ENCODE results near the gene TMED6.
"Not testable (repeated sequence)": the region's sequence is repeated elsewhere in the genome, so short reads cannot be mapped to it uniquely, and the experiment has no call there.

The TMED6 gene

DNA sequence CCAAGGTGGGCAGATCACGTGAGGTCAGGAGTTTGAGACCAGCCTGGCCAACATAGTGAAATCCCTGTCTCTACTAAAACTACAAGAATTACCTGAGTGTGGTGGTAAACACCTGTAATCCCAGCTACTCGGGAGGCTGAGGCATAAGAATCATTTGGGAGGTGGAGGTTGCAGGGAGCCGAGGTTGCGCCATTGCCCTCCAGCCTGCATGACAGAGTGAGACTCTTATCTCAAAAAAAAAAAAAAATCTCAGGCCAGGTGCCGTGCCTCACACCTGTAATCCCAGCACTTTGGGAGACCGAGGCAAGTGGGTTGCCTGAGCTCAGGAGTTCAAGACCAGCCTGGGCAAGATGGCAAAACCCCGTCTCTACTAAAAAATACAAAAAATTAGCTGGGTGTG is 54.8 kb downstream of the TMED6 start:
- DNase-seq: not testable (repeated sequence)

DNA sequence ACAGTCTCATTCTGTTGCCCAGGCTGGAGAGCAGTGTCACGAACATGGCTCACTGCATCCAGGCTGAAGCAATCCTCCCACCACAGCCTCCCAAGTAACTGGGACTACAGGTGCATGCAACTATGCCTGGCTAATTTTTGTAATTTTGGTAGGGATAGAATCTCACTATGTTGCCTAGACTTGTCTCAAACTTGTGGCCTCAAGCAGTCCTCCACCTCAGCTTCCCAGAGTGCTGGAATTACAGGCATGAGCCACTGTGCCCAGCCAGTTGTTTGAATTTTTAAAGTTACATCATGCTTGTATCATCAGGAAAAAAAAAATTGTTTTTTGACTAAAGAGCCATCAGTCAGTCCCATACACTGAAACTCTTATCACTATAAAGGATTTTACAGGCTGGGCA is 57.5 kb downstream of the TMED6 start:
- DNase-seq: no peak

DNA sequence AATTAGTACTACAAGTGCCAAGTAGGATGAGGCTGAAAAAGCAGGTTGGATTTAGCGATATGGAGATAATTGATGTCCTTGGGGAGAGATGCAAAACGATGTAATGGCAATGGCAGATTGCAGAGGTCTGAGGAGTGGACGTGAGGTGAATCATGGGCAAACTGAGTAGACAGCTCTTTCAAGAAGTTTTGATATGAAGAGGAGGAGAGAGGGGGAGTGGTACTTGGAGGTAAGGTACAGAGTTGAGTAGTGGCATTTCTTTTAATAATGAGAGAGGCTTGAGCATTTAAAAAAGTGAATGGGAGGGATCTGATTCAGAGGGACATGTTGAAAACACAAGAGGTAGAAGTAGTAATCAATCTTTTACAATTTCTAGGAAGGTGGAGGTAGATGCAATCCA is 58.2 kb downstream of the TMED6 start:
- no peak for DNase-seq
